Thyroid gland (tissue), 4 donors: Measurements from ENCODE around the gene GAS6. TPM values are rescaled to one million over a fixed set of nuclear protein-coding genes. Genes with fewer than 3 reads are reported as not detected.

Experiments
- DNase-seq, 2 donors: peaks; one replicate each; pipeline ENCODE4 v3.0.0-alpha.2; 2019
- H3K27ac ChIP-seq, 3 donors: fragments of 200-600 bp; sonication (generic); 1 replicate in 2 of 3; 2 replicates in 1 of 3; pipeline ENCODE4 v1.5.1; 2016 to 2019; ENCODE audit warnings: mild to moderate bottlenecking in 1 of 3, moderate library complexity in 1 of 3
- H3K27me3 ChIP-seq: fragments of 200-600 bp; sonication (generic); one replicate; pipeline ENCODE4 v1.5.1; 2019
- H3K36me3 ChIP-seq, 2 donors: fragments of 200-600 bp; sonication (generic); one replicate each; pipeline ENCODE4 v1.5.1; 2016 to 2019
- H3K4me1 ChIP-seq, 2 donors: fragments of 200-600 bp; sonication (generic); one replicate each; pipeline ENCODE4 v1.5.1; 2017 to 2019
- H3K4me3 ChIP-seq, 3 donors: fragments of 200-600 bp; sonication (generic); replicated peaks in 1 of 3; 1 replicate in 2 of 3; 2 replicates in 1 of 3; pipeline ENCODE4 v1.5.1; 2016; ENCODE audit warnings: mild to moderate bottlenecking in 1 of 3
- H3K9me3 ChIP-seq: fragments of 200-600 bp; sonication (generic); one replicate; pipeline ENCODE4 v1.5.1; 2017
- POLR2A ChIP-seq, 2 donors: fragments of 450-650 bp; IDR thresholded peaks; one replicate each; pipeline ENCODE4 v1.6.1; 2017; ENCODE audit warnings: antibody characterized with exemption in 2 of 2, mild to moderate bottlenecking in 2 of 2, moderate library complexity in 1 of 2
- WGBS, 2 donors: methylation state at CpG; one replicate each; pipeline ENCODE4 v1.1.5; 2017; 5-methylcytosine and 5-hydroxymethylcytosine counted together
- intact Hi-C: fragments of 100-400 bp; cut with DNase I; formaldehyde crosslinking; loops from one replicate; pipeline ENCODE4 v1.15.1; 2023
- total RNA-seq, 4 donors: library from RNA; depleted of rRNA; stranded (reverse); fragments of >200 nt; gene quantifications; one replicate each; pipeline ENCODE4 v1.2.3, GENCODE V29; 2016
- TF ChIP-seq, protein P1 (sequence below), 6 experiments: fragments of 200-600 bp in 3 of 6; fragments of 450-650 bp in 3 of 6; sonication (generic) in 3 of 6; IDR thresholded peaks; one replicate each; pipeline ENCODE4 v1.5.1; 2016 to 2019; ENCODE audit warnings: antibody characterized with exemption in 6 of 6, mild to moderate bottlenecking in 2 of 6, inconsistent platforms in 1 of 6, moderate library complexity in 1 of 6

GAS6 gene
- total RNA-seq, 4 donors from 2014 or later = 145 to 197 (median 173) TPM

DNA sequence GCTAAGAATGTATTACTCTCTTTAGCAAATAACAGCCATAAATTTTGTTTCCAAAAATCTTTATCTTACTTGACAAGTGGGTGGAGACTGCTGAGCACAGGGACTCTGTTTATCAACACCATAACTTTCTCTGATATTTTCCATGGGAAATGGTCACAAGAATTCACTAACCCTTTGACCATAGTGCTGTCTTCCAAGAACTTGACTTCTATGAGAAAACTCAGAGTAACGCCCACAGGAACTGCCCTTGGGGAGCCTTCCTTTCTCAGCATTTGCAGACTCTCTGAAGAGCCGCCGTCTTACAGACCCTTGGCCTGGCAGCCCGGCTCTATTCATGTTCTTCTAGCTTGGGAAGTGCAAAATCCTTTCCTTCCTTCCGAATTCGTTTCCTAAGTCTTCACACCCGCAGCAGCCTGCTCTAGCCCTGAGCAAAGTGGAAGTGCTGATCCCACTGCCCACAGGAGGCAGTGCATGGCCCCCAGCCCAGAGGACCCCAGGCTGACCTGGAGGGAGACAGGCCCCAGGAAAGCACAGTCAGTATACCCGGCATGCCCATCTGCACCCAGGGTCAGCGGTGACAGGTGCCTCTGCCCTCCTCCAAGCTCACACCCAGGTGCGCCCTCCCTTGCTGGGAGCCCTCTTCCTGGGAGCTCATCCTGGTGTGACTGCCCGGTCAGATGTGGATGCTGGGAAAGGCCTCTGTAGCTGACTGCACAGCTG is 10.2 kb downstream of the GAS6 start:
- DNase-seq = no peak
- intact Hi-C loops = no loop called here
- peak overlapping the region in 1 of 3 donors; percentile 36 for H3K27ac ChIP-seq
- H3K4me1 ChIP-seq = peaks cover 29 to 51% of the 10 kb centered on the region in 2 donors
- WGBS, 2 donors = 48 to 62% methylated on average over 7 to 8 of the region's 11 CpGs
- no peak overlapping the region for H3K4me3 ChIP-seq
- no peaks in the 10 kb centered on the region for H3K9me3 ChIP-seq
- H3K27me3 ChIP-seq = no peaks in the 10 kb centered on the region
- no peaks in the 10 kb centered on the region for H3K36me3 ChIP-seq
- TF ChIP-seq, protein P1, sequence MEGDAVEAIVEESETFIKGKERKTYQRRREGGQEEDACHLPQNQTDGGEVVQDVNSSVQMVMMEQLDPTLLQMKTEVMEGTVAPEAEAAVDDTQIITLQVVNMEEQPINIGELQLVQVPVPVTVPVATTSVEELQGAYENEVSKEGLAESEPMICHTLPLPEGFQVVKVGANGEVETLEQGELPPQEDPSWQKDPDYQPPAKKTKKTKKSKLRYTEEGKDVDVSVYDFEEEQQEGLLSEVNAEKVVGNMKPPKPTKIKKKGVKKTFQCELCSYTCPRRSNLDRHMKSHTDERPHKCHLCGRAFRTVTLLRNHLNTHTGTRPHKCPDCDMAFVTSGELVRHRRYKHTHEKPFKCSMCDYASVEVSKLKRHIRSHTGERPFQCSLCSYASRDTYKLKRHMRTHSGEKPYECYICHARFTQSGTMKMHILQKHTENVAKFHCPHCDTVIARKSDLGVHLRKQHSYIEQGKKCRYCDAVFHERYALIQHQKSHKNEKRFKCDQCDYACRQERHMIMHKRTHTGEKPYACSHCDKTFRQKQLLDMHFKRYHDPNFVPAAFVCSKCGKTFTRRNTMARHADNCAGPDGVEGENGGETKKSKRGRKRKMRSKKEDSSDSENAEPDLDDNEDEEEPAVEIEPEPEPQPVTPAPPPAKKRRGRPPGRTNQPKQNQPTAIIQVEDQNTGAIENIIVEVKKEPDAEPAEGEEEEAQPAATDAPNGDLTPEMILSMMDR (IDR thresholded peaks at IDR 0.05) = no peak
- TF ChIP-seq POLR2A (IDR thresholded peaks at IDR 0.05) = no peak

DNA sequence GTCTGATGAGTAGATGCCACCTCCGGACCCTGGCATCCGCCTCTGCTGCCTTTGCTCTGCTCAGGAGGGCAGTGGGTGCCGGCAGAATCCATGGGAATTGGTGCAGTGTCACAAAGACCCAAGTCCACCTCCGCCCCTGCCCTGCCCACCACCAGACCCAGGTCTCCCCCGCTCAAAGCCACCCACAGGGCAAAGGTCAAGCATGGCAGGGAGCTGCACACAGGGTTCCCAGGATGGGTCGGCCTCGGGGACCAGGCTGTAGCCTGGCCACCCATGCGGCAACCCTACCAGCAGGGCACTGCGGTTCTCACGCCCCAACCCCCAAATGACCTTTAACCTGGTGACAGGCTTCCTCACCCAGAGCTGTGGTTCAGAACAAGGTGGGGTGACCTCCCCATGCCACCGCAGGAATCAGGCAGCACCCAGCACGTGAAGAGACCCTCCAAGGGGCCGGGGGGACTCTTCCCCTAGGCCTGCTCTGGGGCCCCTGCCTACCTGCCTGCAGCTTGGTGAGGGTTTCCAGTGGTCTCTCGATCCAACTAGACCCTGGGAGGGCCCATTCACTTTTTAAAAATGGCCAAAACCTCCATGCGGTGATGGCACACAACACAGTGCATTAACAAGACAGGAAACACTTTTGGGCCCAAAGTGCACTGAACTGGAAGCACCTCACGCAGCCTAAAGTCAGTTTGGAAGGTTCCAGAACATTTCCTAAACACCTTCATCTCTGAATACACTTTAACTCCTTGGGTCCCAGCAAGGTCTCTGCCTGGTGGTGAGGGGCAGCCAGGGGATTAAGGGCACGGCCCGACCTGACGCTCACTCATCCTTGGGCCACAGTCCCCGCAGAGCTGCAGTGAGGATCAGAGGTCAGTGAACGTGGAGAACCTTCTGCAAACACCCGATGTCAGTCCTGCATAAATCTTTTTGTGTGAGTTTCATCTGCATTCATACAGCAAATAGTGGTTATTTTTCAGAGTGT is 11.0 kb downstream of the GAS6 start:
- no peaks in the 10 kb centered on the region for H3K36me3 ChIP-seq
- H3K4me1 ChIP-seq = peaks cover 37 to 56% of the 10 kb centered on the region in 2 donors
- 80 to 82% methylated on average over 15 of the region's 22 CpGs for WGBS, 2 donors
- intact Hi-C loops = no loop called here
- no peak overlapping the region for H3K4me3 ChIP-seq
- TF ChIP-seq, protein P1 (IDR thresholded peaks at IDR 0.05) = no peak
- TF ChIP-seq POLR2A (IDR thresholded peaks at IDR 0.05) = no peak
- peak overlapping the region in 1 of 3 donors; percentile 36 for H3K27ac ChIP-seq
- DNase-seq = peak in 1 of 2 donors; percentile 1
- no peaks in the 10 kb centered on the region for H3K27me3 ChIP-seq
- no peaks in the 10 kb centered on the region for H3K9me3 ChIP-seq

DNA sequence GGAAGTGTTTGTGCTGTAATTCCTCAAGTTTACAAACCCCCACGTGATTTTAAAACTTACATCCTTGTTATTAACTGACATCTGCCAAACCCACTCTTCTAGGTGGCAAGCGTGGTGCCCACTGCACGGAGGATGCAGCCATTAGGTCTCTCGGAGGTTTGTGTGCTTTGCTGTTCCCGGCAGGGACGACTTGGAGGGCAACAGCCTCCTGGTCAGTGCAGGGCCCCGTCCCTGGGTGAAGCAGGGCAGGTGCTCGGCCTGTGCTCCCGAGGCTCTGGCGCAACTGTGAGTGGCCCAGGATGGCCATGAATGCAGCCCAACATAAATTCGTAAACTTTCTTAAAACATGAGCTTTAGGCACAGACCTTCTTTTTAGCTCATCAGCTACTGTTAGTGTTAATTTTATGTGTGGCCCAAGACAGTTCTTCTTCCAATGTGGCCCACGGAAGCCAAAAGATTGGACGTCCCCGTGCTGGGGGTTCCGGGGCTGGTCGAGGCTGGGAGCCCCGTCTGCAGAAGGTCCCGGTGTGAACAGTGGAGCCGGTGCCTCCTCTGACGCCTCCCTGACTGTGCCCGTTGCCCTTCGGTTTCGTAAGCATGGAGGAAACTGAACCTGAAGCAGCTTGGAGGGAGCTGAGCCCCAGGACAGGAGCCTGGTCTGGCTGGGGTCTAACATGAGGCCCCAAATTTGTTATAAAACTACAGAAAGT is 11.9 kb downstream of the GAS6 start:
- Histone ChIP-seq H3K36me3 (no peaks in the 10 kb centered on the region), H3K27me3 (no peaks in the 10 kb centered on the region), H3K27ac (no peak overlapping the region), H3K4me1 (peaks cover 33 to 53% of the 10 kb centered on the region in 2 donors), H3K9me3 (no peaks in the 10 kb centered on the region), H3K4me3 (no peak overlapping the region)
- no peak for DNase-seq
- intact Hi-C loops = no loop called here
- 92 to 93% methylated on average over 20 of the region's 23 CpGs for whole genome bisulfite sequencing, 2 donors
- TF ChIP-seq, protein P1 (IDR thresholded peaks at IDR 0.05) = no peak
- no peak for TF ChIP-seq POLR2A (IDR thresholded peaks at IDR 0.05)

DNA sequence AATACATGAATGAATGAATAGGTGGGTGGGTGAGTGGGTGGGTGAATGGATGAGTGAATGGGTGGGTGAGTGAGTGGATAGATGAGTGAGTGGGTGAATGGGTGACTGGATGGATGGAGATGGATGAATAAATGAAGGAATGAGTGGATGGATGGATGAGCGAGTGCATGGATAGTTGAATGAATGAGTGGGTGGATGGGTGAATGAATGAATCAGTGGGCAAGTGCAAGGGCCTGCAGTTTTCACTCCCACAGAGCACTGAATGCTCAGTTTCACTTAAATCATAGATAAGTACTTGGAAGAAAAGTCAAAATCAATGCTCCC is 12.4 kb downstream of the GAS6 start:
- Histone ChIP-seq H3K9me3 (no peaks in the 10 kb centered on the region), H3K27ac (no peak overlapping the region), H3K4me3 (no peak overlapping the region), H3K27me3 (no peaks in the 10 kb centered on the region), H3K4me1 (peaks cover 27 to 48% of the 10 kb centered on the region in 2 donors), H3K36me3 (no peaks in the 10 kb centered on the region)
- intact Hi-C loops = no loop called here
- TF ChIP-seq, protein P1 (IDR thresholded peaks at IDR 0.05) = no peak
- TF ChIP-seq POLR2A (IDR thresholded peaks at IDR 0.05) = no peak
- WGBS, 2 donors = 93 to 98% methylated on average over 1 of the region's 1 CpG
- DNase-seq = no peak
